GM18498 (cell line): ENCODE results near the gene IMMP2L.
A peak's percentile ranks its signal among the peaks of the same experiment; 100 is the strongest.
"Not testable (repeated sequence)": the region's sequence is repeated elsewhere in the genome, so short reads cannot be mapped to it uniquely, and the experiment has no call there.

Experiments
- ATAC-seq: cut with Tn5 transposase; IDR thresholded peaks from one replicate; pipeline ENCODE4 v1.9.1; 2021; ENCODE audit warnings: mild to moderate bottlenecking, moderate library complexity; ENCODE audit not compliant: unreplicated experiment

IMMP2L gene

DNA sequence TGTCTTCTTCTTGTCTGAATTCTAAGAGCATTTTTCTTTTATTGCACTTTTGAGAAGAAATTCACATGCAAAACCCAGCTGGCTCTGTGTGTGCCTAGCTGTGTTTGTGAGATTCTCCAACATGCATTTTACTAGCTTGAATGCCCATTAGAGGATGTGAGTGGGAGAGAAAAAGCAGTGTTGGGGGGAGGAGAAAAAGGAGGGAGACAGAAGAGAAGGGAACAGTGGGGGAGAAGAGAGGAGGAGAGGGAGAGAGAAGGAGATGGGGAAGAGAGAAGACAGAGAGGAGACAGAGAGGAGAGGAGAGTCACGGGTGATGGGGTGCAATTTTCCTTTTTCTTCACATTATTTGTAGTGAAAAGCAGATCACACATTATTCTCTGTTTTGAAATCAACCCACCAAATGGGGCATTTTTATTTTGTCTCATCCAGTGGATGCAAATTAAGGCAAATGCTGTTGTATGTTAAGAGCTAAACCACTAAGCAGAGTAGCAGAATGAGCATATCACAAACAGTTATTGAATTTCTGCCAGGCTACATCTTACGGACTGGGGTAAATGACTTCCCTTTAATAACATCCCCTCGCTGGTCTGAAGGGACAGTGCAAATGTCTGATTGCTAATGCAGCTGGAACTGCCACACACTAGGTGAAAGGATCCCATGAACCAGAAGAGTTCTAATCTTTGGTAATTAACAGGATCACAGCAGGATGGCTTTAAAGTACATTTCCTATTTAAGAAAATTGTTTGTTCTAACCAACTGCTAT is 470.5 kb downstream of the IMMP2L start:
- no peak for ATAC-seq

DNA sequence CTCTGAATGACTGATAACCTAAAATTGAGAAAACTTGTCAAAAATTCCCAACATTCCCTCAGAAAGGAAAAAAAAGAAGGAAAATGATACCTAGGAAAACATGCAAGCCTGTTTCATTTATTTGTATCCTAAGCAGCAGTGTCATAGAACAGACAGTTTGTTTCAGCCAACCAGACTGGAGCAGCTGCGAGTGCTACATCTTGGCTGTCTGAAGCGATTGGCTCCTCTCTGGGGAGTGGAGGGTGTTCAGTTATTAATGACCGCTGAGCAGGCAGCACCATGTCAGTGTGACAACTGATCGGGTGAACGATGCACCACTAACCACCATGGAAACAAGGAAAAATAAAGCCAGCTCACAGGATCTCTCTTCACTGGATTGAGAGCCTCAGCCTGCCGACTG is 471.4 kb downstream of the IMMP2L start, which contains the start of gene LRRN3:
Gene LRRN3 (plus strand): TSS at position 282 of the 400 bp plus-strand sequence. CDS start 31,646 bp downstream, outside the sequence.
- no peak for ATAC-seq

DNA sequence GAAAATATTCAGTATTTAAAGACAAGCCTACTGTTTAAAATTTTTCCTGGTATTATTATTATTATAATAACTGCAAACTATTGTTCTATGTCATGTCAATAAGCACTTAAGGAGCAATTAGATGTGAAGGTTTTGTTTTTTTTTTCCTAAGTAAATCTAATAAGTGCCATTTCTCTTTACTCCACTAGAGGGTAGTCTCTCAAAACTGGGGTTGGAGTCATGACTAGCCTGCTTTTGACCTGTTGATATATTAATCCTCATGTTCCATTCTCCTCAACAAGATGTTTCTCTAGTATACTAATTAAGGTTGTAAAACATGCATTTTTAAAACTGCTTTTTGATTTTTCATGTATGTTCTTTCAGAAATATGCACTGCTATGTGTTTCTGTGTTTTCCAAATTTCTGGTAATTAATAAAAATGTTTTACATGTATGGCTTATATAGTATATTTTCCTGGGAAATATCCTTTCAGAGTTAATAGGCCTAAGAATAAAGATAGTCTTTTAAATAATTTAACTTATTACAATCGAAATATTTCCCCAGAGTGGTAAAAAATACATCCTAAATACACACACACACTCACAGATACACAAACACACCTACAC is 472.4 kb downstream of the IMMP2L start:
- ATAC-seq: peak; percentile 40

DNA sequence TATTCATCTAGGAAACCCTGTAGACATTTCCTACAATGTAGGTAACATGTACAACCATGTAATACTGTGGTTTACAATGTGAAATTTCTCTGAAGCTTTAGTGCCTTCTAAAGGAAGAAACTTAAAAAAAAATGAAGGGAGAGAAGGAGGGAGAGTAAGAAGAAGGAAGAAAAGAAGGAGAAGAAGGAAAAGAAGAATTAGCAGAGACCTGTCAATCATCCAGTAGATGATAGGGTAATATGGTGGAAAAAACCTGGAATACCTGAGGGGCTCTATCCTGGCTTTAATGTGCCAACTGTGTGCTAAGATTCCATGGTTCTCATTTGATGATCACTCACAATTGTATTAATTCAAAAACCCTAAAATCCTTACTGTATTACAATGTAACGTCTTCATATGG is 474.0 kb downstream of the IMMP2L start:
- ATAC-seq: no peak

DNA sequence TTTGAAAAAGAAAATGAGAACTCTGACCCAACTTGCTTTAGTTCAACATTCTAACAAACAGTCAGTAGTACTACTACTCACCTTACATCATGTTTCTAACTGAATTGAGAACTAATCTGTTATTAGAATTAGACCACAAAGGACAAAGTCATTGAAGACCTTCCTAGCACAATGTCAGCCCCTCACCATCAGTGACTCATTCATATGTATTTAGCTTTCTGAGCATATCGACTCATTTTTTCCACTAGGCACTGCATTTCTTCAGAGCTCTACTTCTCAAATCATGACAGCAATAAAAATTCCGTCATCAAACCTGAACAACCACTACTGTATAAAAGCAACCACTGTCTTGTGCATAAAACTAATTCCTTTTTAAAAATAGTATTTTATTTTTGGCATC is 475.8 kb downstream of the IMMP2L start:
- no peak for ATAC-seq

DNA sequence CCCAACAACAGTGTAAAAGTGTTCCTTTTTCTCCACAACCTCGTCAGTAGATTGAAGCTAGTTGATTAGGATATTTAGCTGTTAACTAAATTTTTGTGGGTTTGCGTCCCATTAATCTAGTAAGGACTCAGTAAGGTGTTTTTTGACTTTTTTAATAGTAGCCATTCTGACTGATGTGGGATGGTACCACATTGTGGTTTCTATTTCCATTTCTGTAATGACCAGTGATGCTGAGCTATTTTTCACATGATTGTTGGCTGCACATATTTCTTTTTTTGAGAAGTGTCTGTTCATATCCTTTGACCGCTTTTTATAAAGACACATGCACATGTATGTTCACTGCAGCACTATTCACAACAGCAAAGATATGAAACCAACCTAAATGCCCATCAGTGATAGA is 476.9 kb downstream of the IMMP2L start:
- ATAC-seq: no peak

DNA sequence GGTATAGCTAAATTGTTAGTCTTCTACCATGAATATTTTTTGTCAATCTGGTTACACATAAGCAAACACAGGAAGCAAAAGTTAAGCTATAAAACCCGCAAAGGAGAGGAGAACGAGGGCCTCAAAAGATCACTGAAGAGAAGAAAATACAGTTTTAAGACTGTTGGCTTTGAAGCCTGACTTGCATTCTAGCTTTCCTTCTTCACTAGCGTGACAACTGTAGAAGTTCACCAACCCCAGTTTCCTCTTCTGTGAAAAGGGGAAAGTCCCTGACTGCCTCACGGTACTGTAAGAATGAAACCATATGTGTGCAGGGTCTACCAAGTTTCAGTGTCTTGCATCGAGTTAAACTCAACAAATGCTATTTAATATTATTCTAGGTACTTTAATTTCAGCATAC is 478.9 kb downstream of the IMMP2L start:
- ATAC-seq: peak; percentile 98

DNA sequence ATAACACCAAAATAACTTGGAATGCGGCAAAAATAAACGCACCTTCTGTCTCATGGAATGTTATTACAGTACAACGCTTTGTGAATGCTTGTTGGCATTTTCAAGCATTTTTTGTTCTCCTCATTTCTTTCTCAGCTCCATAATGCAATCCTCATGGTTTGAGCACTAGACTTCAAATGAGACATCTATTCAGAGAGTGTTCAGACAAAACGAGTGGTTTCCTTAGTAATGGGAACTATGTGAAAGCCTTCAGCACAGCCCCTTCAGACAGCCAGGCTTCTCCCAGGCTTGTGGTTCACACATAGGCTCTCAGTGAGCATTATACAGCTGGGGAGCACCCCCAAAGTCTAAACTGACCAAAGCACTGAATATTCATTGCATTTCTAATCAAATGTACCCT is 479.9 kb downstream of the IMMP2L start:
- ATAC-seq: no peak

DNA sequence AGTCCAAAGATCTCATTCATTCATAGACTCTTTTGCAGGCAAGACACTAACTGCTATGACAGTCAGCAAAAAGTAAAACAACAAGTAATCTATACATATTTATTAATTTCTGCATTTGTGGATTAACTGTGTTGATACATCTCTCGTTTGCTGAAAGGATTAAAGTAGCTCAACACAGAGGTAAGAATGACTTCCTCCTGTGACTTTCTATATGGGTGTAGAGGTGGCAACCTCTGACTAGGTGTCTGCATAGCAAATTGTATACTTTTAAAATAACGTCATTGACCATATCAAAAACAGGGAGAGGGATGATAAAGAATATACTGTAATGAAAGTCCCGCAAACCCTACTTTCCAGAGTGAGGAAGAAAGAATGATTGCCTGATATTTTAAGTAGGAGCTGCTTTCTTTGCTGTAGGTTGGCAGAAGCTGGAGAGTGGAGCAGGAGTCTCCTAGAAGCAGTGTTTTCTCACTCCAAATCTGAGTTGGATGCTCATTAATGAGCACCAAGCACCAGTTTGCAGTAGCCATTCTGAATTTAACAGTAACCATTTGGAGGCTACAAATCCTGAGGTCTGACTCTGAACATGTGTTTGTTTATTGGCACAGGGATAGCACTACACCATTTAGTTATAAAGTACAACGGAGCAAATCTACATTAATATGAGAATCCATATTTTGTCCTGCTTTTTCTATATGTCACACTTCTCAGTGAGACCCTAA is 480.6 kb downstream of the IMMP2L start:
- ATAC-seq: peak; percentile 23

DNA sequence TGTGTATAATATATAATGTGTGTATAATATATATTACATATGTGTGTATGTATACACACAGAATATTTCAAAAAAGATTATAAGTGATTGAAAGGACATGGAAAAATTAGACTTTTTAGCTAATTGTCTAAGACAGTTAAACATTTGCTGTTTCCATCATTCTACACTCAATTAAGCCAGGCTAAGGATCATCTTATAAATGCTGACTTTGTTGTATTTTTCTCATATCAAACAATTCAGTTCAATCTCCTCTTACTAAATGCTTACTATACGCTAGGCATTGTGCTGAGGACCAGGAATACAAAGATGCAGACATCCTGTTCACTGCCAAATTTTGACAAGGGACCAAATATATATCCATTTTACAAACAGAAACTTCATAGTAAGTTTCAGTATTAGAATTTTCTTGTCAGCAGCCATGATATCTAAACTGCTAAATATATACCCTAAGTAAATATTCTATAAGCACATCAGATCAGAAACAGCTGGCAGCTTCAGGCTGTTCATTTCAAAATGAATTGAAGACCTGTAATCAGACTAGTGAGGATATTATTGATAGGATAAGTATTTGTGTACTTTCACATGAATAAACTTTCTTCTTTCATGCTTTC is 481.7 kb downstream of the IMMP2L start:
- no peak for ATAC-seq

DNA sequence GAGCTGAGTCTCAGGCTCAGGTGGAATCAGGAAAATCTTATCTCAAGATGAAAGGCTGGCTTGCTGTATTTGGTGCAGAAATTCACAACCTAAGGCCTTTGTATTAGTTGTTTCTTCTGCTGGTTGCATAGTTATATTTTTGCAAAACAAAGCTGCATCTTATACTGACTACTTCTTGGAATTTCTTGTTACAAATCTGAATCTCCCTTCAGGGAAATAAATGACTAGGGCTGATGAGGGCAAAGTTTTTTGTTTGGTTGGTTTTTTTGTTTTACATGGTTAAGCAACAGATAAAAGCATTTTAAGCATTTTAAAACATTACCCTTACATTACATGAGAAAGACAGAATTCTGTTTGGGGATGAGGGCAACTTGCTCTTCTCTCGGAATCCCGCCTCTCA is 485.3 kb downstream of the IMMP2L start:
- ATAC-seq: no peak

DNA sequence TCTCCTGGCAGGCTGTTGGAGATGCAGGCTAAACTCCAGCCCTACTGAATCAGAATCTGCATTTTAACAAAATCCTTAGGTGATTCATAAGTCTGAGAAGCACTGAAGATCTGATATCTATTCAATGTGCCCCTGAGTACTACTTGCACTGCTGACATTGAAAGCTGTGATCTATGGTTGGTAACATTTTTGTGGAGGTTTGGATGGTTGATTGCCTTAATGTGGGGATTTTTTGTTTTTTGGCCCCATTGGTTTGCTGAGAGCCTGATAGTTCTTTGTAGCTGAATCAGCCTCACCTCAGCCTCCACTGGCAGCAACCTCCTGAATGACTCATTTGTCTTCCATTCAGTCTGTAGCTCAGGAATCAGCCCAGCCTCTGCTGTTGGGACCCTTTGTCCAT is 486.1 kb downstream of the IMMP2L start:
- ATAC-seq: no peak

DNA sequence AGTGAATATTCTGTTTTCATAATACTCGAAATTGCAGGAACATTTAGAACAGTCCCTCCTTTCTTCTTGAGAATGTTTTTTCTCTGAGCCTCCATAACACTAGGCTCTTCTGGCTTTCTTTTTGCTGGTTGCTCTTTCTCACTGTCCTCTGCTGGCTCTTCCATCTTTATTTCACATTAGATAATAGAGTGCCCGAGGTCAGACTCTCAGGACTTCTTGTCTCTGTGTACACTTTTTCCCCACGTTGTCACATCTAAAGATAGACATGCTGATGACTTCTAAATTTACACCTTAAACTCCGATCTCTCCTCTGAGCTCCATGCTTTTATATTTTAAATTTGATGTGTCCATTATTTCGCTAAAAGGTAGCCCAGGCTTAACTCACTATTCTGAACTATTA is 486.8 kb downstream of the IMMP2L start:
- no peak for ATAC-seq

DNA sequence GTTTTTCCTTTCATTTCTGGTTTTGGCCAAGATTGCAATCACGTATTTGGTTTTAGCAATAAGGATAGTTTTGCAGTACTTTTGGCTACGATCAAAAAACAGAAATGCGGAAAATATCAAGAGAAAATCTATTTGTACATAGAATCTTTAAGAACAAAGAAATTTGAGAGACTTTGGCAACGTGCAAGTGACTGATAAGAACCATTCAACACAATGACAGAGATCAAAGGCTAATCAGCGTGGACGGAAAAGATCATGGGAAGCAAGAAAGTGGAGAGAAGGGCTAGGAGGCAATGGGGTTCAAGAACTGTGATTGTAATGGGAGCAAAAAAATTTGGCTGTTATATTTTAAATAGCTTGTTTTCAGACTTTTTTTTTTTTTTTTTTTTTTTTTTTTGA is 487.5 kb downstream of the IMMP2L start:
- ATAC-seq: no peak

DNA sequence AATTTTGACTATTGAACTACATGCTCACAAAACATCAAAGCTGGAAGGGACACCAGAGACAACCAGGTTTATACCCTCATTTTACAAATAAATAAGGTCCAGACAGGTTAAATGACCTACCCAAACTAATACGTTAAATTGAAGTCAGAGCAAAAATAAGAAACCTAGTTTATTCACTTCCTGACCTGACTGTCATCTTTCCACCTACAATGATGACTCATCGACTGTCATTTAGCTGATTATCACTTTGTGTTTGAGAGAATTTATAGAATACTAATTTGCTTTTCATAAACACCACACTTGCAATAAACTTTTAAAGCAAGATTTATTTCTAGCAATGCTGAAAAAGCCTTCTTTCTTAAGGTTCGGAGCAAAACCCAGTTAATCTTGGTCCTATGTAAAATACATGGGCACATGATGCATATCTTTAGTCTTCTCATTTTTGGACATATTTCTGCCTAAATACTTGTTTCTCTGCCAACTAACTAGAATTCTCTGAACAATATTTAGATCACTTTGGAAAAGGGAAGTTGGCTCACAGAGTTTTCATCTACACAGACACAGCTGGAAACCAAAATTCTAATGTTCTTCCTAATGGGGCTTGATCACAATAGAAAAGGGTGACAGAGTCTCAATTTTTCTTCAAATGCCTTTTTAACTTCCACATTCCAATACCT is 488.1 kb downstream of the IMMP2L start:
- ATAC-seq: no peak

DNA sequence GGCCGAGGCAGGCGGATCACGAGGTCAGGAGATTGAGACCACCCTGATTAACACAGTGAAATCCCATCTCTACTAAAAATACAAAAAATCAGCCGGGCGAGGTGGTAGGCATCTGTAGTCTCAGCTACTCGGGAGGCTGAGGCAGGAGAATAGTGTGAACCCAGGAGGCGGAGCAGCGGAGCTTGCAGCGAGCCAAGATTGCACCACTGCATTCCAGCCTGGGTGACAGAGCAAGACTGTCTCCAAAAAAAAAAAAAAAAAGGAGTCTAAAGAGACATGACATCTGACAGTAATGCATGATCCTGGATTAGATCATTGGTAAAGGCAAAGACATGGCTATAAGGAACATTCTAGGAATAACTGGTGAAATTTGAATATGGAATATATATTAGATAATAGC is 489.6 kb downstream of the IMMP2L start:
- ATAC-seq: not testable (repeated sequence)

DNA sequence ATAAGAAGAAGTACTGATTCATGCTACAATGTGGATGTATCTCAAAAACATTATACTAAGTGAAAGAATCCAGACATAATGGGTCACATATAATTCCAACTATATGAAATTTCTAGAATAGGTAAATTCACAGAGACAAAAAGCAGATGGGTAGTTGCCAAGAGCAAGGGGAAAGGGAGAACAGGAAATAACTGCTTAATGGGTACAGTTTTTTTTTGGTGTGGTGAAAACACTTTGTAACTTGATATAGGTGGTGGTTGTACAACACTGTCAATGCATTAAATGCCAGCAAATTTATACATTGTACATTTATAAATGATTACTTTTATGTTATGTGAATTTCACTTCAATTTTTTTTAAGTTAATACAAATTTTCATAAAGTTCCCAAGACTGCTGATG is 490.7 kb downstream of the IMMP2L start:
- no peak for ATAC-seq

DNA sequence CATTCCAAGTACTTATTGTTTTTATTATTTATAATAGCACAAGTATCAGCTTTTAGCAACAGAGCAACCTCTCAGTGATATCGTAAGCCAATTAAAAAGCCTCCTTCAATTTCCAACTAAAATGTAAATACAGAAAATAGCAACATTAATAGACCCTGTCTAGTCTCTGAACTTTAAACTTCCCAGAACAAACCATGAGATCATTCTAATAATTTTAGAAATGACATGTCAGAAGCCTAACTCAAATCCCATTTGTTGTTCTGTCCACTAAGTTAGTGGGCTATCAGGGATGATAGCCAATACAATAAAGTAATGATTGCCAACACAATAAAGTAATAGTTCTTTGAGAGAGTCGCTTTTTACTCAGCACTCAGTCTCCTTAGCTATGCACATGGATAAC is 493.7 kb downstream of the IMMP2L start:
- ATAC-seq: no peak

DNA sequence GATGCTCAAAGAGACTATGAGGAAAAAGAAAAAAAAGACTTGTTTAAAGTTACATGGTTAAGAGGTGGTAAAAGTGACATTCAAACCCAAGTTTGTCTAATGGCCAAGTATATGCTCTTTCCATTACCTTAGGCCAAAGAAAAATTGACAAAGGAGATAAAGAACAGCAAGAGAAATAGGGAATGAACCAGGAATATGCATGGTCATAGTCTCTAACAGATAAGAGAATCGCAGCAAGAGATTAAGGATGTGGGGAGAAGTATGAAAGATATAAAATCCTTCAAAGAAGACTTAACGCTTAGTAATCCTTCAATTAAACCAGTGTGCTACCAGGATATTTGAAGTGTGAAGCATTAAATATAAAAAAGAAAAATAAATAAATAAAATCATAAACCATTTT is 494.6 kb downstream of the IMMP2L start:
- no peak for ATAC-seq

DNA sequence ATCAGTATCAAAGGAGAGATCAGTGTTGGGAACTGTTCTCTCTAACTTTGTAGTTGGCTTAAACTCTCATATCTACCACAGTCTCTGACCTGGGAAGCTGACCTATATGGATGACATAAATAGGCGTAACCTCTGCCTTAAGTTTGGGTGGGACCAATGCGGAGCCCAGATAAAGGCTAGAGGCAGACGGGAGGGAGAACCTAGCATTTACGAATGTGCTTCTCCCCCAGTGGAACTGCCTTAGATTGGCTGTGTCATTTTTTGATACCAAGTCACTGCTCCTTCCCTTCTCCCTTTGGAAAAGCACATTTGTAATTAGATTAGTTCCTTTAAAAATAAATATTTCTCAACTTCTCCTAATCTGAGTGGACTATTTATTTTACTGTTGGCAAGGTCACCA is 495.0 kb downstream of the IMMP2L start:
- ATAC-seq: no peak

DNA sequence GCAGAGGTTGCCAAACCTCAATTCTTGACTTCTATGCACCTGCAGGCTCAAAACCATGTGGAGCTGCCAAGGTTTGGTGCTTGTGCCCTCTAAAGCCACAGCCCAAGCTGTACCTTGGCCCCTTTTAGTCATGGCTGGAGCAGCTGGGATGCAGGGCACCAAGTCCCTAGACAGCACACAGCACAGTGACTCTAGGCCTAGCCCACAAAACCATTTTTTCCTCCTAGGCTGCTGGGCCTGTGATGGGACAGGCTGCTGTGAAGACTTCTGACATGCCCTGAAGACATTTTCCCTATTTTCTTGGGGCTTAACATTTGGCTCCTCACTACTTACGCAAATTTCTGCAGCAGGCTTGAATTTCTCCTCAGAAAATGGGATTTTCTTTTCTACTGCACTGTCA is 499.1 kb downstream of the IMMP2L start:
- no peak for ATAC-seq
